Epithelial cell of proximal tubule (primary cell): Measurements from ENCODE around the gene CTH. TPM values are rescaled to one million over a fixed set of nuclear protein-coding genes. Genes with fewer than 3 reads are reported as not detected.
"Not testable (repeated sequence)": the region's sequence is repeated elsewhere in the genome, so short reads cannot be mapped to it uniquely, and the experiment has no call there.

ENCODE experiments used
- DNase-seq: peaks from one replicate; pipeline ENCODE4 v3.0.0-alpha.2; 2011; ENCODE audit warnings: low read depth
- H3K4me3 ChIP-seq: 2 replicates; pipeline ENCODE4 v1.5.1; 2011; ENCODE audit warnings: low read depth, mild to moderate bottlenecking, low read length
- CTCF ChIP-seq: conservative IDR thresholded peaks from 2 replicates; pipeline ENCODE4 v1.5.1; 2012; ENCODE audit warnings: low read depth, mild to moderate bottlenecking, low read length
- total RNA-seq: library from RNA; depleted of rRNA; stranded (reverse); fragments of >200 nt; gene quantifications from 2 replicates; pipeline ENCODE4 v1.2.3, GENCODE V29; 2015

The CTH gene
- total RNA-seq, 1 donor from 2014 or later, result 3.7 TPM

GRCh38 chr1:70458131-70458530 lies 47.1 kb downstream of the CTH start:
- DNase-seq, result no peak

GRCh38 chr1:70459496-70460225 lies 48.6 kb downstream of the CTH start:
- TF ChIP-seq CTCF, result no peak
- no peak for DNase-seq
- no peak overlapping the region for H3K4me3 ChIP-seq

More at GRCh38 chr1:70458131-70458530, 47.1 kb downstream of the CTH start:
- no peak overlapping the region for H3K4me3 ChIP-seq
- no peak for TF ChIP-seq CTCF

- DNase-seq, H3K4me3 ChIP-seq: not testable (repeated sequence)
Observed at GRCh38 chr1:70460740-70461713, 50.0 kb downstream of the CTH start.

- DNase-seq, result no peak
- H3K4me3 ChIP-seq, result no peak overlapping the region
- no peak for TF ChIP-seq CTCF
Observed at GRCh38 chr1:70462611-70463010, 51.5 kb downstream of the CTH start.

GRCh38 chr1:70465911-70466310 lies 54.8 kb downstream of the CTH start:
- no peak for TF ChIP-seq CTCF
- H3K4me3 ChIP-seq, result no peak overlapping the region
- DNase-seq, result no peak

- DNase-seq, result no peak
- TF ChIP-seq CTCF, result no peak
Observed at GRCh38 chr1:70467531-70467930, 56.5 kb downstream of the CTH start.

GRCh38 chr1:70468180-70468579 lies 57.1 kb downstream of the CTH start:
- no peak overlapping the region for H3K4me3 ChIP-seq
- no peak for TF ChIP-seq CTCF
- no peak for DNase-seq

More at GRCh38 chr1:70467531-70467930, 56.5 kb downstream of the CTH start:
- H3K4me3 ChIP-seq, result no peak overlapping the region

- H3K4me3 ChIP-seq, DNase-seq: not testable (repeated sequence)
Observed at GRCh38 chr1:70469184-70469583, 58.1 kb downstream of the CTH start.
